Dedifferentiated amniotic fluid mesenchymal stem cell (primary cell): ENCODE measurements around the gene EXOSC2.

Experiments
- DNase-seq: peaks from one replicate; pipeline ENCODE4 v3.0.0-alpha.2; 2016; ENCODE audit errors: extremely low spot score

EXOSC2 gene

DNA sequence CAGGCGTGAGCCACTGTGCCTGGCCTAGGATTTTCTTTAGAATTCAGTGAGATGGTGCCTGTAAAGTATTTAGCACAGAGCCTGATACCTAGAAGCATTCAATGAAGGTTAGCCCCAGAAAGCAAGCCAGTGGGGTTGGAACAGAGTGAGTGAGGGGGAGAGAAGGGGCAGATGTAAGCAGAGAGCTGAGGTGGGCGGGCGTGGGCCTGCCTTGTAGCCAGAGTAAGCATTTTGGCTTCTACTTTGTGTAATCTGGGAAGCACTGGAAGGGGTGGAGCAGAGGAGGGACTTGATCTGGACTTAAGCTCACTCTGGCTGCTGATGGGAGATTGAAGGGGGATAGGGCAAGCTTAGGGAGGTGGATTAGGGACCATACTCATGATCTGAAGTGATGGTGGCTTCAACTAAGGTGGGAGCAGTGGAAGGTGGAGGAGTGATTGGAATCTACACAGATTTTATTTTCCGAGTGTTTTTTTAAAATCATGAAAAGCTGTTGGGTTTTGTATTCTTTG, 2.6 kb downstream of the EXOSC2 start:
- no peak for DNase-seq

DNA sequence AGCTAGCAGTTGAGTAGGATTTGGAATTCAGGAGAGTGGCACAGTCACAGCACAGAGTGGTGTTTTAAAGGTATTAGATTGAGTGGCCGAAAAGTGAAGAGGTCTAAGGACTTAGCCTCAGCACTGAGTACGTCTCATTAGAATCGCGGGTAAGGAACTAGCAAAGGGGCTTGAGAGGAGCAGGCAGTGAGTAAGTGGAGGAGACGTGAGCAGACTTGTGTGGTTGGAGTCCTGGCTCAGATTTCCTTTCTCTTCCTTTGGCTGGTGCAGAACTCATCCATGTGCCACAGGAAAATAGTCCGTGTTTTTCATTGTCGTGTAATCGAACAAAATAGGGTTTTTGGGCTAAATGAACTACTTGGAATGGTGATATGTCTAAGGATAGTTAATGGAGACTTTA, 3.4 kb downstream of the EXOSC2 start:
- DNase-seq = no peak

- no peak for DNase-seq
Observed at GRCh38 chr9:130698514-130698913, 4.9 kb downstream of the EXOSC2 start.

- DNase-seq = no peak
Observed at GRCh38 chr9:130699047-130699446, 5.5 kb downstream of the EXOSC2 start.

GRCh38 chr9:130701059-130702022, 7.8 kb downstream of the EXOSC2 start:
- DNase-seq = peak; percentile 91

DNA sequence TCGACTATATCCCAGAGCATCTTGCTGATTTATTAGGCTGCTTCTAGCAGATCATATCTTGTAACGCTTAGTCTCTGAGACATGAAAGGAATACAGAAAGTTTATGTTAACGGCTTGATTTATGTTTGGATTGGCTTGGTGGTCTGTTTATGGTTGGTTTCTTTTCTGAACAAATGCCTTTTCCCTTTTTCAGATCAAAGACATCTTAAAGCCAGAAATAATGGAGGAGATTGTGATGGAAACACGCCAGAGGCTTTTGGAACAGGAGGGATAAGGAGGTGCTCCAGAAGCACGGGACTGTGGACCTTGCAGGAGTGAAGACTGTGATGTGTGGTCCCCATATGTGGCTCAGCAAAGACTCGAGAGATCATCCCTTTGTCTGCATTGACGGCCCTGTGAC, 9.9 kb downstream of the EXOSC2 start:
- DNase-seq = no peak

GRCh38 chr9:130707225-130707976, 13.8 kb downstream of the EXOSC2 start:
- DNase-seq = peak; percentile 62

GRCh38 chr9:130710822-130711352, 17.3 kb downstream of the EXOSC2 start:
- no peak for DNase-seq

- DNase-seq = no peak
Observed at GRCh38 chr9:130711469-130711868, 17.9 kb downstream of the EXOSC2 start.

GRCh38 chr9:130712564-130713285, 19.1 kb downstream of the EXOSC2 start:
- DNase-seq = peak; percentile 99

DNA sequence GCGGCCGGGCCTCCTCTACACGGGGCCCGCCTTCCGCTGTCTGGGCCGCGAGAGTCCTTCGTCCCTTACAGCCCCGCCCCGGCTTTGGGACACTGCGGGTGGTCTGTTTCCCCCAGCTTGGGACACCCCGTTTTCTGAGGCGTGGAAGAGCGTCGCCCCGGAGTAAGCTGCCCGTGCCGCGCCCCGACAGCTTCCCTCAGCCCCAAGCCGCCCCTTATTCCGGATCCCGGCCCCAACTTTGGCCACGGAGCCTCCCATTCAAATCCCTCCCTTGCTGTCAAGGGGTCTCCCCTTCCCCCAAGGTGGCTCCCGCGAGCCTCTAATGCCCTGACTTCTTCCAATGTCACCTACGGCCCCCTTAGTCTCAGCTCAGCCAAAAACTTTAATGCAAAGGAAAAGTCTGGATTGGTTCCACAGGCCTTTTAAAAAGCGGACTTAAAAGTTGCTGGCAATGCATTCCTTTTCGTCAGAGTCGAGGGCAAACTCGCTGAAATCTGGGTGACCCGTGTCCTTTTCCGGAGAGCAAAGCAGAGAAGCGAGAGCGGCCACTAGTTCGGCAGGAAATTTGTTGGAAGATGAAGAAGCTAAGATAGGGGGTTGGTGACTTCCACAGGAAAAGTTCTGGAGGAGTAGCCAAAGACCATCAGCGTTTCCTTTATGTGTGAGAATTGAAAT, 19.8 kb downstream of the EXOSC2 start:
- peak; percentile 48 for DNase-seq

GRCh38 chr9:130714586-130715110, 21.1 kb downstream of the EXOSC2 start:
- no peak for DNase-seq

DNA sequence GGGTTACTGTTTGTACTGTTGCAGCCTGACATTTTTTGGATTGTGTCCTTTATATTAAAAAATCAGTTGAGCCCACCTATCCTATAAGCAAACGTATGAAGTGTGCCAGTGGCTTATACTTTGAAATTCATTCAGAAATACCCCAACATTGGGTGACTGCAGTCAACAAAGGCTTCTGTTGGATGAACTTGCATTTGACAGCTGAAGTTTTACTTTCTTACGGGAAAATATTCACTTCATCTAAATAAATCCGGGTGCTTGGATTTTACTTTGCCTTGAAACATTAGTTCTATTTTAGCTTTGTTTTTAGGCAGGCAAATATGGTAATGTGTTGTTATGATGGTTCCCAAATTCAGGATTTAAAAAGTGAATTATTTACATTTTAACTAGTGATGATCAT, 21.7 kb downstream of the EXOSC2 start:
- DNase-seq = no peak

GRCh38 chr9:130718562-130718961, 25.0 kb downstream of the EXOSC2 start:
- no peak for DNase-seq

- no peak for DNase-seq
Observed at GRCh38 chr9:130720762-130721161, 27.2 kb downstream of the EXOSC2 start.

- no peak for DNase-seq
Observed at GRCh38 chr9:130728721-130729120, 35.1 kb downstream of the EXOSC2 start.

DNA sequence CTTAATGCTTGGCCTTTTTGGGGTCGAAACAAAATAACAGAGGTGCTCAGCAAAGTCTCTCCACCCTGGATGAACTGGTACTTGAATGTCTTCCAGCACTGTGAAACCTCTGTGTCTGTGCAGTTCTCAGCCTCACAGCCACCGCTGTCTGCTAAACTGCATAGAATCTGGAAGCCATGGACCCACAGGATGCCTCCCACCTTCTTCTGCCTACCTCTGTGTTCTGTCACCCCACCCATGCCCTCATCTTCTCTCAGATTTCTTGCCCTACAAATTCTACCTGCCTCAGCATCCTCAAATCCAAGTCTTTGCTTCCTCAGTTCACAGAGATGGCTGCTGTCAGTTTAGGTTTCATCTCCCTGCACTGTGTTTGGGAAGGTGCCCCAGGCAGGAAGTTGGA, 35.6 kb downstream of the EXOSC2 start:
- no peak for DNase-seq

- DNase-seq = no peak
Observed at GRCh38 chr9:130731355-130731754, 37.8 kb downstream of the EXOSC2 start.

DNA sequence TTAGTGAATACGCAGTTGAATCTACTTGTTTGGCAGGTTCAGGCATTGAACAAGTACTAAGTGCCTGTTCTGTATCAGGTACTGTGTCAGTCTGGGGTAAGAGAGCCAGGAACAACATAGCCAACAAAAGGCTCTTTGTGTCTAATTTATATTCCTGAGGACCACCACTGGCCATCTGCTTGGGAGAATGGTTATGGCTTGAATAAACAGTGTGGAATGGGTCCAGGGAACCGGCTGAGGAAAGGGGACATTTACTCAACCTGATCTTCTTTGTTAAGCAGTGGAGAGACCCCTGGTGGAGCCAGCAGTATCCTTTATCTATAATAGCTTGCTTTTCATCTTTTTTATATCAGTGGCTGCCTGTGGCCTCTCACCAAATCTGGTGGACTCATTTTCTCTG, 38.6 kb downstream of the EXOSC2 start:
- DNase-seq = no peak

DNA sequence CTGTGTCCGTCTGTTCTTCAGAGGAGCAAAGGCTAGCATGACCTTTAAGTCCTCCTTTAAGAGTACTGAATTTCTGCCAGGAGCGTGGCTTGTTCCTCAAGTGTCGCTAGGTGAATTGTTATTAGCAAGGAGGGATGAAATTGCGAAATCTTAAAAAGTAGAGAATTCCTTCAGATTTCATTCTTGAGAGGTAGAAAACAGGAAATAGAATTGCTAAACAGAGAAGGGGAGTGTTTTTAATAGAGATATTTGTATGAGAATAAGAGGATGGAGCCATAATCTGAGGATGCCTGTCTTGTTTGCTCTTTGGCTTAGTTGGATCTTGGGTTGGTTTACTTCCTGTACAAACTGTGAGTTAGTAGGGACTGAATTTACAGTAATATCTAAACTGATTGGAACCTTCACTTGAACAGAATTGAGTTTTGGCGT, 39.2 kb downstream of the EXOSC2 start:
- no peak for DNase-seq

- DNase-seq = no peak
Observed at GRCh38 chr9:130735566-130735965, 42.0 kb downstream of the EXOSC2 start.
